CD4-positive, alpha-beta T cell treated with Interleukin-10 for 1 hour (primary cell): ENCODE results near the gene VAX1.
"Not testable (repeated sequence)": the region's sequence is repeated elsewhere in the genome, so short reads cannot be mapped to it uniquely, and the experiment has no call there.

ENCODE experiments used
- DNase-seq: peaks from one replicate; pipeline ENCODE4 v3.0.0-alpha.2; 2020

The VAX1 gene

GRCh38 chr10:117137911-117138642, at the start of gene VAX1:
Gene VAX1 (minus strand): TSS chr10:117138270. CDS start chr10:117138056, 214 bp downstream.
- DNase-seq = no peak

DNA sequence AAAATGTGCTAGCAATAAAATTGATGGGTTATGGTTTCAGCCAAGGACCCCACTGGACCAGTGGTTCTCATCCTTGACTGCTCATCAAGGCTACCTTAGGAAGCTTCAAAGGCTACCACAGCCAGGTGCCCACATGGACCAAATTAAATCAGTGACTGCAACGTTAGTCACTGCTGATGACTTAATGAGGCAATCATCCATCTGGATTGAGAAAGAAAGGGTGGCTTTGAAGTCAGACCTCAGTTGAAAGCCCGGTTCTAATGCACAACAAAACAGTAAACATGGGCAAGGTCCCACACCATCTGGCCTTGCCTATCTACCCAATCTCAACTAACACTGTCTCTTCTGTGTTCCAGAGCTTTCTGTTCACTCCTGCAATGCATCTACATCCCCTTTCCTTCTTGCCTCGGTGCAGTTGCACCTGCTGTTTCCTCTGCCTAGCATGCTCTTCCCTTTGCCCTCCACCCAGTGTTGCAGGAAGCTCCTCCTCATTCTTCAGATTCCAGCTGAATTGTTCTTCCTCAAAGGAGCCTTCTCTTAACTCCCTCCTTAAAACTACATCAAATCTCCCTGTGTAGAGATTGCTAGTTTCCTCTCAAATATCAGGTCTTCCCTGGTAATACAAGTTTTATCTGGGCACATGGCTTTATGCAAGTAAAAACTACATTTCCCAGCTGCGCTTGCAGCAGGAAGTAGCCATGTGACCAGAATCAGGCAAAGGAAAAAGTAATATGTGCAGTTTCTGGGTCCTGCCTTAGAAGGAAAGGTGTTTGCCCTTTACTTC, 49.0 kb upstream of the VAX1 start:
- peak; percentile 17 for DNase-seq

GRCh38 chr10:117185817-117186216, 47.7 kb upstream of the VAX1 start:
- DNase-seq = not testable (repeated sequence)

GRCh38 chr10:117184821-117185220, 46.8 kb upstream of the VAX1 start:
- no peak for DNase-seq

DNA sequence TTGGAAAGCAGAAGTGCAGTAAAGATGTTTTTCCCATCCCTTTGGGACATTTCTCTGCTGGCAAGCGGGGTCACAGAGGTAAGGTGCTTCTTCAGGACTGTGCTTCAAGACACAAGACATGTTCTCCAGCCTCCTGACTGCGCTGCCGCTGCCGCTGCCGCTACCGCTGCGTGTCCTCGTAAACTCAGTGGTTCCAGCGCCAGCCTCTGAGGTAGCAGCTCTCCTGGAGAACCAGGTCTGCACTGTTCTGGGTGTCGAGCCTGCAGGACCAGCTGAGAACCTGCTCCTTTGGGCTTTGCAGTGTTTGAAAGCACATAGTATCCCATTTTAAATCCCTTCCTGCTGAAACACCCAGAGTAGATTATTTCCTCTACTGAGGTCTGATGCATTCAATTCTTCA, 46.2 kb upstream of the VAX1 start:
- no peak for DNase-seq

DNA sequence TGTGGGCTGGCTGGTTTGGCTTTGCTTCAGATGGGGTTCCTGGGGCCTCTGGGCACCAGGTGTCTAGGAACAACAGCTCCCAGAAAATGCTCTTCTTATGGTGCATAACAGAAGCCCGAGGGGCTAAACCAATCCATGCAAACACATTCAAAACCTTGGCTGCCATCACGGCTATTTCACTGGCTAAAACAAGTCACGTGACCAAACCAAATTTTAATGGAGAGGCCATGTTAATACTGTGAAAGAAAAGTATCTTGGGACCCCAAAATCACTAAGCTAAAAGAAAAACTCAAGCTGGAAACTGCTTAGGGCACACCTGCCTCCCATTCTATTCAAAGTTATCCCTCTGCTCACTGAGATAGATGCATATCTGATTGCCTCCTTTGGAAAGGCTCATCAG, 40.1 kb upstream of the VAX1 start:
- no peak for DNase-seq

DNA sequence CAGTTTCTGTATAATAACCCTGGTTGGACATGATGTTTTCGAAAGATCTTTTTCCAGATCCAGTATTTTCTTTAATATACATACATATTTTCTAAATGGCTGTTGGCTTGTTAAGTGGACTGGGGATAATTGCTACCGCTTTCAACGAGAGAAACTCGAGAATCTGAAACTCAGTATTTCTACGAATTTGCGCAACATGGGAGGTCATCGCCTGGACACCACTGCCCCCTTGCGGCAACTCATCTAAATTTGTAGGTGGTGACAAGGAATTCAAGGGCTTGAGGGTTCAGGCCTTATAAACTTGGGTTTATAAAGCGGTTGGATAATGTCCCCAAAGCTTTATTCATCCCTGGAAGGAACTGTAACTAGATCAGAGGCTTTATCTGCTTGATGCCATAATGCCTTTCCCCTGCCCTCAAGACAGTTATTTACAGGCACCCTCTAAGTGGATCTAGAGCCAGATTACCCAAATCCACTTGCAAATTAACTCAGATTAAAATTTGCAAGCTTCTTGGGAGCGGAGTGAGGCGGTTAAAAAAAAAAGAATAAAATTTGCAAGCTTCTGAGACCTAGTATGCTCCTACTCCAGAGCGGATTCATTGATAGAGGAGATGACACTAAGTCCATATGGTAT, 37.9 kb upstream of the VAX1 start:
- DNase-seq = peak; percentile 73

GRCh38 chr10:117175215-117175900, 37.3 kb upstream of the VAX1 start:
- no peak for DNase-seq

DNA sequence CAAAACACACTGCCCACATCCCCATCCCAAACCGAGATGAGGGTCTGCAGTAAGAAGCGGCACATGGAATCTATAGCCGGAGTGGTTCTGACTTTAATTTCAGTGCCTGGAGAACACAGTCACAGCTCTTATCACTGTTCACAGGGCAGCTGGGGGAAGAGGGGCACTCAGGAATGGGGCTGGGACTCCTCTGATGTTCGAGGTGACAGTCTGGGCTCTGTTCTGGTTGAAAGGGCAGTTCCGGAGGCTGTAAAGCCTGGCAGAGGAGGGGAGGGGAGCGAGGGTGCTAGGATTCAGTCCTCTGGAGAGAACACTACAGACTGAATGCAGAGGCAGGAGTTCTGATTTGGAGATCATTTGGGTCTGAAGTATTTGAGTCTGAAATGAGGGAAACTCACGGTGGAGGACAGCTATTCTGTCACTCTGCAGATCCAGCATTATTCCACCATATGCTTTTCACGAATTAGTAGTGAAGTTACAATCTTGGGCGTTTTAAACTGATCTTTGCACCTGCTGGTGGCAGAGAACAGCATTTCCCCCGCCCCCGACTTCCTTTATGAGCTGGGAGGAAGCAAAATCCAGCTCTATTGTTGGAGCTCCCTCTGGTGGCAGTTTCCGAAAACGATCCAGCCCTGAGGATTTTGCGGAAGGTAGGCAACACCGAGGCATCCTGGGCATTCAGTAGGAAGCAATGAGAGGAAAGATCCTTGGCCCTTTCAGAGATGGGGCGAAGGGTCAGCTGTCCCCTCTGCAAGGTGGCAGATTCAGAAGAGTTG, 36.6 kb upstream of the VAX1 start:
- peak; percentile 84 for DNase-seq

GRCh38 chr10:117170244-117170643, 32.2 kb upstream of the VAX1 start:
- no peak for DNase-seq

GRCh38 chr10:117169480-117169879, 31.4 kb upstream of the VAX1 start:
- no peak for DNase-seq

DNA sequence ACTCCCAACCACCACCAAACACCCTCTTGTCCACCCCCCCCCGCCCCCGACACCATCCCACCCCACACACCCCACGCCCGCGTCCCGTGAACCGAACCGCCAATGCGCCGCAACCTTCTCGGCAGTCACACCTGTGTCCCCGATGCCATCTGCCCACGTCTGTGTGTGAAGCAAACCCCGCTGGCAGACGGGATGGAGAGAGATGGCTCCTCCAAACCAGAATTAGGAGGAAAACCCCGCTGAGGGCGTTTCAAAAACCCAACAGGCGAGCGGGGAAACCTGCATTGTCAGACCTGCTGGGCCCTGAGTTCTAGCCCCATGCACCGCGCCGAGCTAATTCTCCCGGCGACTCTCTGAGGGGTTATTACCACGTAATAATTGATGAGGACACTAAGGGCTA, 30.7 kb upstream of the VAX1 start:
- DNase-seq = no peak

DNA sequence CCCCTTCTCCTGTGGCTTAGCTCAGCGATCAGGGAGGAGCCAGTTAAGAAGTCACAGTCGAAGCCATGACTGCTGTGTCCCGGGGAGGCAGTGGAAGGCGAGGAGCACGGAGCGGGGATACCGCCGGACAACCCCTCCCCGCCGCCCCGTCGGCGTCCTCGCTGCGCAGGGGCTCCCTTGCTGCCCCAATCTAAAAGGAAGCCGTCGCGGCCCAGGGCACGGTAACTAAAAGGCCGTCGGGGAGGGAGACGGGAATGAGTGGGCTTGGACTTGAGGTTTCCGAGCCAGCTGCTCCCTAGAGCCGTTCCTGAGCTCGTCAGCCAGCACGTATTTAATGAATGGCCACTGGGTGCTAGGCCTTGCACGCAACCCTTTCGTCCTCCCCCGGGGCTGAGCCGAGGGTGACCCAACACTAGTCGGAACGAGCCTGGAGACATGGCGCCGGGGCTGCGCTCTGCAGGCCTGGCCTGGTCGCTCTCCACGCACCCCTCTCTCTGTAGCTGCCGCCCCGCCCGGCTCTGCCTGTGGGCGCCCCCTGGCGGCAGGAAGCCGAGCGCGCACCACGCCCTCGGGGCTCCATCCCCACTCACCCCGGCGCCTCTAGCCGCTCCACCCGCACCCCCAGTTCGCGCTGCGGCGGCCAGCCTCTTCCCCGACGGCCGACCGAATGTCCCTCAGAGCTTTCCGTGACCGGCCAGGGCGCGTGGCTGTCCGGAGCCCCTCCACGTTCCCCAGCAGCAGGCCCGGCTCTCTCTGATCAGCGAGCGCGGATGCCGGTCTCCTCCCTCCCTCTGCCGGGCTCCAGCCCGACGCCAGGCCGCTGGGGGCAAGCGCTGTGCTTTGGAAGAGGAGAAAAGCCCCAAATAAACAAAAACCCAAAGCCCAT, 30.0 kb upstream of the VAX1 start:
- peak; percentile 66 for DNase-seq

DNA sequence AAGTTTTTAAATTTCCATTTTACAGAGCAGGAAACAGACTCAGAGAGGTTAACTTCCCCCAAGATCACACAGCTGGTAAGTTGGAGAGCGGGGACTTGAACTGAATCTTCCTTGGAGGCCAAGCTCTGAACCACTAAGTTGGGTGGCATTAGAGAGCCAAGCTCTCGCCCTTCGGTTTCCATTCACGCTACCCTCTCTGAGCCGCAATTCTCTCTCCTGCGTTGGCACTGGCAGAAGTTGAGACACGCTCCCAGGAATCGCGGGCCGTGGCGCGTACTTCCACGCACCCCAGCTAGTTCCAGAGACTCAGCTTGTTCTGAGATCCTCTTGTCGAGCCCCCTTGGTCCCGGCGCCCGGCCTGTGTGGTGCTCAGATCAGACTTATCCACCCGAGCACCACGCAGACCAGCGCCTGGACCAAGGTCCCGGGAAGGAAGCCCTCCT, 29.3 kb upstream of the VAX1 start:
- DNase-seq = no peak

- no peak for DNase-seq
These were observed 28.6 kb upstream of the VAX1 start for GRCh38 chr10:117166418-117167345.

DNA sequence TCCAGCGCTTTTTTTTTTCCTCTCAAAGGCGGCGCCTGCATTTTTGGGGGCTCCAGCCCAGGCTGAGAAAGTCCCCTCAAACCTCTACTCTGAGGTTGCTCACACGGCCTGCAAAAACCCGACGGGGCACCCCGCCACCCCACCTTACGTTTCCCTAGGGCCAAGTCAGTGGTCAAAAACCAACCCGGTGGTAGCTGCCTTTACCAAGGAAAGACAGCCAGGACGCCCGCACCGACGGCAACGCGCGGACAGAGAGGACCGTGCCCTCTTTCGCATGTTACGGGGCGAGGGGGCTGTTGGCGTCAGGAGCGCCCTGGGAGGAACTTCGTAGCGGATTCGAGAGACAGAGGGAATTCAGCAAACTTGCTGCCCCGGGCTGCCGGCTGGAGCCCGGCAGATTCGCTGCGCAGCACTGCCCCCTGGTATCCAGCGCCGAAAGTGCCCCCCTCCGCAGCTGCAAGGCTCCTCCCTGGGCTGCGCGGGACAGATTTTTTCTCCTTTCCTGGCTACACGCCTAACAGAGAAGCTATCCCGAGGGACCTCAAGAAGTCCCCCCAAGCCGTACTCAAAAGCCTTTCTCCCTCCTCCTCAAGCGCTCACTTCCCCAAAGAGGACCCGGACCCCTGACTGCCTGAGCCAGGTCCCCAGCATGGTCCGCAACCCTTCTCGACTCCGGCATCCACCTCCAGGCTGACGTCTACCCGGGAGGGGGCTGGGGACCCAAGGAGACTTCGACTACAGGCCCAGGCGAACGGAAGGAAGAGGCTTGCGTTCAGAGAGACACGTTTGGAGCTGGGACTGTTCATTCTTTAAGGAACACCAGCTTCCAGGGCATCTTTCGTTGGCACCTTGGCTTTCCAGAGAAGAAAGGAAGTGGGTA, 27.7 kb upstream of the VAX1 start:
- DNase-seq = no peak

GRCh38 chr10:117164592-117165537, 26.8 kb upstream of the VAX1 start:
- DNase-seq = no peak
